IMR-90 (cell line): Measurements from ENCODE around the gene DAPL1. TPM values are rescaled to one million over a fixed set of nuclear protein-coding genes. Genes with fewer than 3 reads are reported as not detected.

ENCODE experiments used
- ATAC-seq: fragments of 200-7000 bp; cut with Tn5 transposase; 2 replicates; pipeline ENCODE4 v1.9.1; 2020; ENCODE audit warnings: low read depth, mild to moderate bottlenecking, moderate library complexity
- BruUV-seq: library from RNA; stranded (reverse); fragments of 400-500 nt; replicated peaks from 2 replicates; lab custom pipeline; 2021; lab: Mats Ljungman, UMichigan
- CTCF ChIA-PET: fragments of 300-600 bp; formaldehyde crosslinking; extraction: SDS; loops from one replicate; lab custom pipeline; 2021; ENCODE audit warnings: antibody characterized with exemption; lab: Yijun Ruan, JAX
- POLR2A ChIA-PET: fragments of 300-600 bp; sonication (Branson Sonifier 250); formaldehyde crosslinking; loops from one replicate; lab custom pipeline; 2022; ENCODE audit warnings: antibody characterized with exemption; ENCODE audit not compliant: unreplicated experiment; lab: Charles Lee
- DNase-seq: peaks from one replicate; pipeline ENCODE4 v3.0.0; 2013
- H2AFZ ChIP-seq: replicated peaks from 2 replicates; pipeline ENCODE3; 2013; ENCODE audit warnings: low read length, mild to moderate bottlenecking; ENCODE audit not compliant: poor library complexity
- H2AK5ac ChIP-seq: 2 replicates; pipeline ENCODE4 v1.6.1; 2013; ENCODE audit warnings: low read depth, low read length, inconsistent platforms
- H2AK9ac ChIP-seq: replicated peaks from 2 replicates; pipeline ENCODE3; 2013; ENCODE audit warnings: mild to moderate bottlenecking, low read depth, low read length, moderate library complexity; ENCODE audit not compliant: poor library complexity
- H2BK120ac ChIP-seq: 2 replicates; pipeline ENCODE4 v1.6.1; 2013; ENCODE audit warnings: low read depth, low read length, inconsistent platforms
- H2BK15ac ChIP-seq: 3 replicates; pipeline ENCODE4 v1.6.1; 2013; ENCODE audit warnings: low read depth, low read length, inconsistent platforms
- H2BK20ac ChIP-seq: 2 replicates; pipeline ENCODE4 v1.6.1; 2013; ENCODE audit warnings: low read depth, mild to moderate bottlenecking, inconsistent platforms, low read length, moderate library complexity
- H2BK5ac ChIP-seq: 2 replicates; pipeline ENCODE4 v1.6.1; 2013; ENCODE audit warnings: mild to moderate bottlenecking, low read depth, low read length, inconsistent platforms; ENCODE audit not compliant: poor library complexity, severe bottlenecking
- H3K14ac ChIP-seq: replicated peaks from 2 replicates; pipeline ENCODE4 v1.6.1; 2013; ENCODE audit warnings: low read depth, low read length, inconsistent platforms
- H3K18ac ChIP-seq: 2 replicates; pipeline ENCODE4 v1.6.1; 2013; ENCODE audit warnings: low read depth, low read length, control low read depth
- H3K23ac ChIP-seq: 2 replicates; pipeline ENCODE4 v1.6.1; 2013; ENCODE audit warnings: low read depth, low read length, inconsistent platforms
- H3K27ac ChIP-seq: 2 replicates; pipeline ENCODE4 v1.5.1; 2013; ENCODE audit warnings: mild to moderate bottlenecking, control low read depth, low read length; ENCODE audit not compliant: insufficient read depth
- H3K27me3 ChIP-seq: 2 replicates; pipeline ENCODE4 v1.6.1; 2013; ENCODE audit warnings: low read length; ENCODE audit not compliant: control insufficient read depth, insufficient read depth
- H3K36me3 ChIP-seq: 2 replicates; pipeline ENCODE4 v1.6.1; 2013; ENCODE audit warnings: low read length, mixed read lengths; ENCODE audit not compliant: control insufficient read depth, insufficient read depth
- H3K4ac ChIP-seq: 2 replicates; pipeline ENCODE4 v1.6.1; 2013; ENCODE audit warnings: low read depth, low read length, inconsistent platforms
- H3K4me1 ChIP-seq: 2 replicates; pipeline ENCODE4 v1.6.1; 2013; ENCODE audit warnings: low read length, mixed read lengths; ENCODE audit not compliant: control insufficient read depth, insufficient read depth
- H3K4me2 ChIP-seq: 2 replicates; pipeline ENCODE4 v1.6.1; 2013; ENCODE audit warnings: low read depth, mild to moderate bottlenecking, control low read depth, low read length, moderate library complexity
- H3K4me3 ChIP-seq: 2 replicates; pipeline ENCODE4 v1.5.1; 2013; ENCODE audit warnings: low read depth, mild to moderate bottlenecking, control low read depth, low read length, moderate library complexity; ENCODE audit not compliant: insufficient read depth
- H3K56ac ChIP-seq: 2 replicates; pipeline ENCODE4 v1.6.1; 2013; ENCODE audit warnings: low read length, inconsistent platforms; ENCODE audit not compliant: insufficient read depth; ENCODE audit errors: extremely low read depth
- H3K79me1 ChIP-seq, 2 experiments: 2 replicates each; pipeline ENCODE4 v1.6.1; 2013; ENCODE audit warnings: low read length in 2 of 2, inconsistent platforms in 1 of 2, low read depth in 1 of 2
- H3K9ac ChIP-seq: 2 replicates; pipeline ENCODE4 v1.6.1; 2013; ENCODE audit warnings: low read depth, low read length, control low read depth
- H3K9me1 ChIP-seq: 2 replicates; pipeline ENCODE4 v1.6.1; 2013; ENCODE audit warnings: low read length, inconsistent platforms; ENCODE audit not compliant: insufficient read depth
- H3K9me3 ChIP-seq: 2 replicates; pipeline ENCODE4 v1.6.1; 2013; ENCODE audit warnings: low read length; ENCODE audit not compliant: control insufficient read depth, insufficient read depth
- H4K20me1 ChIP-seq: 2 replicates; pipeline ENCODE4 v1.6.1; 2013; ENCODE audit warnings: low read length, inconsistent platforms; ENCODE audit not compliant: insufficient read depth
- H4K5ac ChIP-seq: 2 replicates; pipeline ENCODE4 v1.6.1; 2013; ENCODE audit warnings: mild to moderate bottlenecking, low read depth, low read length, control low read depth
- H4K8ac ChIP-seq, 2 experiments: 2 replicates each; pipeline ENCODE4 v1.6.1; 2013; ENCODE audit warnings: low read depth in 2 of 2, low read length in 2 of 2, control low read depth in 1 of 2, inconsistent platforms in 1 of 2
- H4K91ac ChIP-seq: 2 replicates; pipeline ENCODE4 v1.6.1; 2013; ENCODE audit warnings: low read depth, low read length, inconsistent platforms; ENCODE audit not compliant: insufficient read depth
- CEBPB ChIP-seq: IDR thresholded peaks from 2 replicates; pipeline ENCODE4 v1.6.1; 2012; ENCODE audit warnings: low read depth, low read length, improper control_type of control experiment
- CHD1 ChIP-seq: IDR thresholded peaks from 2 replicates; pipeline ENCODE4 v1.6.1; 2012; ENCODE audit warnings: low read depth, low read length, improper control_type of control experiment
- CTCF ChIP-seq: conservative IDR thresholded peaks from 2 replicates; pipeline ENCODE4 v1.5.1; 2012; ENCODE audit warnings: mild to moderate bottlenecking, low read depth, low read length, improper control_type of control experiment
- FOS ChIP-seq: fragments of 150-350 bp; IDR thresholded peaks from 2 replicates; pipeline ENCODE4 v1.6.1; 2016; ENCODE audit warnings: low read depth, low read length
- MAFK ChIP-seq: IDR thresholded peaks from 2 replicates; pipeline ENCODE4 v1.6.1; 2012; ENCODE audit warnings: low read depth, low read length, improper control_type of control experiment
- MAZ ChIP-seq: IDR thresholded peaks from 2 replicates; pipeline ENCODE4 v1.6.1; 2012; ENCODE audit warnings: low read depth, mild to moderate bottlenecking, low read length, improper control_type of control experiment, moderate library complexity, borderline replicate concordance
- MXI1 ChIP-seq: IDR thresholded peaks from 2 replicates; pipeline ENCODE4 v1.6.1; 2012; ENCODE audit warnings: low read depth, mild to moderate bottlenecking, low read length, moderate library complexity, borderline replicate concordance
- NFE2L2 ChIP-seq: fragments of 150-350 bp; IDR thresholded peaks from 2 replicates; pipeline ENCODE4 v1.6.1; 2016; ENCODE audit warnings: low read depth, mild to moderate bottlenecking, low read length
- RAD21 ChIP-seq: IDR thresholded peaks from 2 replicates; pipeline ENCODE4 v1.6.1; 2012; ENCODE audit warnings: low read length, improper control_type of control experiment
- RCOR1 ChIP-seq: IDR thresholded peaks from 2 replicates; pipeline ENCODE4 v1.6.1; 2012; ENCODE audit warnings: mild to moderate bottlenecking, low read length, improper control_type of control experiment; ENCODE audit not compliant: insufficient replicate concordance
- RFX5 ChIP-seq: IDR thresholded peaks from 2 replicates; pipeline ENCODE4 v1.8.0; 2012; ENCODE audit warnings: low read depth, mild to moderate bottlenecking, low read length, moderate library complexity
- SMC3 ChIP-seq: fragments of 150-350 bp; IDR thresholded peaks from 2 replicates; pipeline ENCODE4 v1.6.1; 2016; ENCODE audit warnings: low read depth, mild to moderate bottlenecking, antibody characterized with exemption, low read length, moderate library complexity
- WGBS, 2 experiments: methylation state at CpG; one replicate each; pipeline versions ENCODE4 v1.1.5 to v1.1.7; 2013; ENCODE audit warnings: missing lambda C conversion rate in 2 of 2; ENCODE audit not compliant: insufficient read length in 1 of 2; ENCODE audit errors: extremely low coverage in 2 of 2; 5-methylcytosine and 5-hydroxymethylcytosine counted together
- dilution Hi-C: fragments of 300-500 bp; cut with HindIII; formaldehyde crosslinking; loops from one replicate; pipeline ENCODE4 v1.14.3; 2018; ENCODE audit warnings: low sequenced_read_pairs; ENCODE audit not compliant: unreplicated experiment
- in situ Hi-C: fragments of 300-500 bp; cut with MboI; formaldehyde crosslinking; loops from 3 replicates; pipeline ENCODE4 v1.14.3; 2019; ENCODE audit warnings: low sequenced_read_pairs, inconsistent platforms, mixed read lengths
- intact Hi-C: fragments of 100-400 bp; cut with micrococcal nuclease; formaldehyde crosslinking; loops from 2 replicates; pipeline ENCODE4 v1.10.0; 2022
- polyA plus RNA-seq, 3 experiments: library from polyadenylated mRNA; depleted of rRNA; stranded (reverse); fragments of >200 nt; gene quantifications; 2 replicates each; pipeline ENCODE4 v1.2.3, GENCODE V29; 2012; ENCODE audit warnings: low replicate concordance in 1 of 3
- total RNA-seq: library from RNA; depleted of rRNA; stranded (reverse); fragments of >200 nt; gene quantifications from 2 replicates; pipeline ENCODE4 v1.2.3, GENCODE V29; 2012

Gene DAPL1
- total and polyA plus RNA-seq, 2 of the 4 experiments (the other 2 are of a cell fraction), result not detected

- Histone ChIP-seq H3K14ac (no peak overlapping the region), H2BK15ac (no peak overlapping the region), H3K9ac (no peak overlapping the region), H3K56ac (no peak overlapping the region), H2BK5ac (no peak overlapping the region), H2BK20ac (no peak overlapping the region), H3K18ac (no peak overlapping the region), H3K79me1 (no peaks in the 10 kb centered on the region), H3K4me1 (peaks cover 3% of the 10 kb centered on the region; the same call in 1 of the 2 replicates), H3K9me1 (no peaks in the 10 kb centered on the region), H4K91ac (no peak overlapping the region), H2AFZ (peak overlapping the region; percentile 37), H3K4ac (no peak overlapping the region), H3K36me3 (no peaks in the 10 kb centered on the region), H3K4me3 (no peak overlapping the region), H3K27ac (no peak overlapping the region), H4K5ac (no peak overlapping the region), H3K23ac (no peak overlapping the region), H4K8ac (no peak overlapping the region), H2BK120ac (no peak overlapping the region), H3K9me3 (no peaks in the 10 kb centered on the region), H4K20me1 (no peaks in the 10 kb centered on the region), H2AK5ac (no peak overlapping the region), H3K27me3 (peaks cover 6% of the 10 kb centered on the region), H3K4me2 (no peak overlapping the region), H2AK9ac (no peak overlapping the region)
- in situ Hi-C loops (no loop called here), dilution Hi-C loops (no loop called here), intact Hi-C loops (no loop called here)
- TF ChIP-seq RCOR1 (no peak), MAZ (no peak), MAFK (no peak), SMC3 (no peak), RAD21 (no peak), CHD1 (no peak), CTCF (no peak), CEBPB (no peak), NFE2L2 (no peak), MXI1 (no peak), FOS (no peak), RFX5 (no peak)
- DNase-seq, result no peak
- ChIA-PET CTCF (no interaction called here), POLR2A (no interaction called here)
- ATAC-seq, result no peak
- BruUV-seq, result no TSS peak
- 60% methylated on average over 1 of the region's 2 CpGs; no CpG with 5 or more reads in 1 of the 2 experiments for WGBS, 2 experiments
These were observed 42.5 kb downstream of the DAPL1 start for GRCh38 chr2:158837645-158838044.
